Left hindlimb (tissue), 1 donor: ENCODE measurements around the gene RPS6KC1.
"Not testable (repeated sequence)": the region's sequence is repeated elsewhere in the genome, so short reads cannot be mapped to it uniquely, and the experiment has no call there.

Experiments
- DNase-seq: peaks from one replicate; pipeline ENCODE4 v3.0.0-alpha.2; 2018

RPS6KC1 gene

DNA sequence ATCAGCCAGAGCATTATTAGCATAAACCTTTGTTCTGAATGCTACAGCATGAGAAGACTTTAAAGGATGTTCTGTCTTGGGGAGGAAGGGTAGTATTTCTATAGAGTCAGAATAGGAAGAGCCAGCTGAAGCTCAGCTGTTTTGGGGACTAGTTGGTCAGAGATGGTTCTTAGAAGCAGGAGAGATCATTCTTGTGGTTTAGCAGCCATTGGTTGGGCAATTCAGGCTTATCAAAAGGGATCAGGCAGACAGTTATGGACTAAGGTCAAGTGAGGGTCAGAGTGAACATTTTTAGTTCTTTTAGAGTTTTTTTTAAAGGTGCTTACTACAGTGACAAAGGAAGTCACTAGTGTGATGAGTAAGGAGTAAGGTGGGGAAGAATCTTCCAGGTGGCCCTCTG lies 245.5 kb downstream of the RPS6KC1 start:
- DNase-seq: no peak

DNA sequence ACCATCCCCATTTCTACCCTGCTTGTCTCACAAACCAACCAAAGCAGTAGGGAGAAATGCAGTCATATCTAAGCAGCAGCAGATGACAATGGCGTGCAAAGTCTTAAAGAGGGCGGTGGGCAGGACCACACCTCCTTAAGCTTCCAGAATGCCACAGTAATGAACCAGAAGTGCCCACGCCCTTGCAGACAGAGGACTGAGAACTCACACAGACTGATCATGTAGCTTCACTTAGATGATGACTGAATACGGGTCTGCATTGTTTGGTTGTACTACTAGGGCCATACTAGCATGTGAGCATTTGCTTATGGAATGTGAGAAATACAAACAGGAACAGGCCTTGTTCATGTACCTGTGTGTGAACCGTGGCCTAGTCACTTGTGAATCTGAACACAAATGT lies 246.0 kb downstream of the RPS6KC1 start:
- DNase-seq: no peak

DNA sequence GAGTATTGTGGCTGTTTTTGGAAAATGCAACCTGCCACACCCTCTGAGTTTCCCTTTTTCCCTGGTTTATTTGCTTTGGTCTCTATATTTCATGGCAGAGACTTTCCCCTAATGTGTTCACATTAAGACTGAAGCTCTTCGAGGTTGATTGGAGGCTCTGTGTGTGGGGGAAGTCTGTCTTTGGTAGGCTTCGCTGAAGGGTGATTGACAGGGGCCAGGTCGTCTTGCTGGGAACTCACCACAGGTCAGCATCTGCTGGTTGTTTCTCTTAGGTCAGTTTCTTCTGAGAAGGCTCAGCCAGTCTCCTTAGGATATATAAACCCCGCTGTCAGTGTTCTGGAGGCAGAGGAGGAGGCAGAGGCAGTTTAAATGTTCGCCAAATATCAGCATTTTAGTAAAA lies 249.4 kb downstream of the RPS6KC1 start:
- DNase-seq: no peak

DNA sequence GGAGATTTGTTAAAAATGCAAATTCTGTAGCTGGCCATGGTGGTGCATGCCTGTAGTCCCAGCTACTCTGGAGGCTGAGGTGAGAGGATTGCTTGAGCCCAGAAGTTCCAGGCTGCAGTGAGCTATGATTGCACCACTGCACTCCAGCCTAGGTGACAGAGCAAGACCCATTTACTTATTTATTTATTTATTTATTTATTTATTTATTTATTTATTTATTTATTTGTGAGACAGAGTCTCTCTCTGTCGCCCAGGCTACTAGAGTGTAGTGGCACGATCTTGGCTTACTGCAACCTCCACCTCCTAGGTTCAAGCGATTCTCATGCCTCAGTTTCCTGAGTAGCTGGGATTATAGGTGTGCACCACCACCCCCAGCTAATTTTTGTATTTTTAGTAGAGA lies 250.5 kb downstream of the RPS6KC1 start:
- DNase-seq: not testable (repeated sequence)

DNA sequence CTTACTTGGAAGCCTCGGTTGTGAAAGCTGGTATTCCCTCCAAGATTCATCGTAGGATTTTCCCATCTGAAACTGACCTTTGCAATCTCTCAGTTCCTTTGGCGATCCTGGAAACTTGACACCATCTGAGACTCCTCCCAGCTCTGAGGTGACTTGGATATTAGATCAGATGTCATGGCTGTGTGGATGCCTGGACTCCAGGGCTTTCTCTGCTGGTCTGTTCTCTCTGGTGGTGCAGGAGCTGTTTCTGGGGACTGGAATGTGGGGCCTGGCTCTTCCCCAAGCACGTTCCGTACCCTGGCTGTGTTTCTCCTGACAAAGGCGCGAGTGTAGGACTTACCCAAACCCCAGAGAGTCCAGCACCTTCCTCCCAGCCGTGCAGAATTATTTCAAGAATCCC lies 252.2 kb downstream of the RPS6KC1 start:
- DNase-seq: no peak

DNA sequence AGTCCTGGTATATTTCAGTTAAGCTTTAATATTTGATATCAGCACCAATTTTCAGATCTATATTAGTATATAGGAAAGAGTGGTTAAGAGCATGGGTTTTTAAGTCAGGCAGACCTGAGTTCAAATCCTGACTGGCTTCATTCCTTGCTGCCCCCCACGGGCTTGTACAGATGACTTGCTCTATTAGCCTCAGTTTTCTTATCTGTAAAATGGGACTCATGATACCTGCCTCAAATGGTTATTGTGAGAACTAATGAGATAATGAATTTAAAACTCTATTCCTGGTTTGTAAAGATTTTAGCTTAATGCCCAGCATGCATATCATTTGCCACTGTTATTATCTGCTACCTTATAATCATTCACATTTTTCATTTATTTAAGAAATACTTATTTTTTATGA lies 264.5 kb downstream of the RPS6KC1 start:
- DNase-seq: no peak

DNA sequence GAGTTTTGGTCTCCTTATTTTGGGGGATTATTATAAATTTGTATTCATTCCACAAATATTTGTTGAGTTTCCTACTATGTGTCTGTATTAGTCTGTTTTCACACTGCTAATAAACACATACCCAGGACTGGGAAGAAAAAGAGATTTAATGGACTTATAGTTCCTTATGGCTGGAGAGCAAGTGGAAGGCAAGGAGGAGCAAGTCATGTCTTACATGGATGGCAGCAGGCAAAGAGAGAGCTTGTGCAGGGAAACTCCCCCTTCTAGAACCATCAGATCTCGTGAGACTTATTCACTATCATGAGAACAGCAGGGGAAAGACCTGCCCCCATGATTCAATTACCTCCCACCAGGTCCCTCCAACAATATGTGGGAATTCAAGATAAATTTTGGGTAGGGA lies 267.4 kb downstream of the RPS6KC1 start:
- not testable (repeated sequence) for DNase-seq

DNA sequence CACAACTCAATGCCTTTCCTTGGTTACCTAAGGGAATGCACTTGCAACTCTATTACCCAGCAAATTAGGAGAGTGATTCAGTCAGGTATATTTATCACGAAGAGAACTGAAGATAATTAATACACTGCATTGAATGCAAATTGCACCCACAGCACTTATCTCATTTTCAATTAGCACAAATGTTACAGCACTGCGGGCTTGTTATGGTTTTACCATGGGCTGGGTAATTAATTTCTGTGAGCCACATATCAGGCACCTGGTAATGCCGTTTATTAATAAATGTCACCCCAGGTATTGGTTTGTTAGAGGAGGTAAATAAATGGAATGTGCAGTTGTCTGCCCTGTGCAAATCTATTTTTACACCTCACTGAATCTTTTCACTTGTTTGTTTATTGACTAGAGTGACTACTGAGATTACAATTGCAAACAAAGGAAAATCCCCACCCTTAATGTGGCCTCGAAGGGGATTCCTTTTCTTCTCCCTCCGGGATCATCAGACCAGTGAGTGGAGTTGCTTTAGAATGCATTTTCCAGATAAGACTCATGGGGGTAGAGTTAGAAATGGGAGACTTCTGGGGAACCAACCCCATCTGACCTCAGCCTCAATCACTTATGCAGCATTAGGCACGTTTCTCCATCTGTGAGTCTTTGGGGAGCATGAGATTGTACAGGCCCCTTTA lies 269.3 kb downstream of the RPS6KC1 start:
- no peak for DNase-seq
